Body of pancreas (tissue), 4 donors: ENCODE data around the gene AANAT. TPM values are rescaled to one million over a fixed set of nuclear protein-coding genes. Genes with fewer than 3 reads are reported as not detected.
A peak's percentile ranks its signal among the peaks of the same experiment; 100 is the strongest.

Source experiments
- ATAC-seq: fragments of 150-250 bp; one replicate; pipeline ENCODE4 v1.9.1; 2016
- DNase-seq, 4 donors: peaks; one replicate each; pipeline ENCODE4 v3.0.0-alpha.2; 2019
- H3K27ac ChIP-seq, 4 donors: fragments of 200-600 bp; sonication (generic); 1 replicate in 3 of 4; 2 replicates in 1 of 4; pipeline versions ENCODE4 v1.5.1 to v1.6.1; 2016 to 2019; ENCODE audit warnings: mild to moderate bottlenecking in 1 of 4, mixed read lengths in 1 of 4, moderate library complexity in 1 of 4
- H3K27me3 ChIP-seq, 2 donors: fragments of 200-600 bp; sonication (generic); one replicate each; pipeline ENCODE4 v1.6.0; 2016; ENCODE audit warnings: mild to moderate bottlenecking in 1 of 2
- H3K36me3 ChIP-seq, 2 donors: fragments of 200-600 bp; sonication (generic); replicated peaks in 1 of 2; 2 replicates each; pipeline ENCODE4 v1.5.1; 2016; ENCODE audit warnings: low read depth in 2 of 2; ENCODE audit not compliant: insufficient read depth in 1 of 2
- H3K4me1 ChIP-seq: fragments of 200-600 bp; sonication (generic); one replicate; pipeline ENCODE4 v1.6.0; 2016
- H3K4me3 ChIP-seq, 2 donors: fragments of 200-600 bp; sonication (generic); 1 replicate in 1 of 2; 2 replicates in 1 of 2; pipeline ENCODE4 v1.5.1; 2016 to 2019
- H3K9me3 ChIP-seq, 3 donors: fragments of 200-600 bp; sonication (generic); 1 replicate in 2 of 3; 2 replicates in 1 of 3; pipeline ENCODE4 v1.5.1; 2016
- POLR2A ChIP-seq, 3 donors: fragments of 450-650 bp; IDR thresholded peaks; one replicate each; pipeline ENCODE4 v1.6.1; 2016; ENCODE audit warnings: antibody characterized with exemption in 3 of 3, mild to moderate bottlenecking in 2 of 3
- WGBS, 2 donors: methylation state at CpG; one replicate each; pipeline ENCODE4 v1.1.5; 2017; 5-methylcytosine and 5-hydroxymethylcytosine counted together
- intact Hi-C: fragments of 100-400 bp; cut with DNase I; formaldehyde crosslinking; loops from one replicate; pipeline ENCODE4 v1.15.1; 2023
- total RNA-seq, 2 donors: library from RNA; depleted of rRNA; stranded (reverse); fragments of >200 nt; gene quantifications; one replicate each; pipeline ENCODE4 v1.1.0, GENCODE V29; 2016
- TF ChIP-seq, protein P1 (sequence below), 7 experiments: fragments of 450-650 bp in 4 of 7; fragments of 200-600 bp in 3 of 7; sonication (generic) in 3 of 7; IDR thresholded peaks; one replicate each; pipeline ENCODE4 v1.5.1; 2016 to 2019; ENCODE audit warnings: antibody characterized with exemption in 7 of 7

Gene AANAT
- total RNA-seq, 2 donors from 2014 or later, result not detected

DNA sequence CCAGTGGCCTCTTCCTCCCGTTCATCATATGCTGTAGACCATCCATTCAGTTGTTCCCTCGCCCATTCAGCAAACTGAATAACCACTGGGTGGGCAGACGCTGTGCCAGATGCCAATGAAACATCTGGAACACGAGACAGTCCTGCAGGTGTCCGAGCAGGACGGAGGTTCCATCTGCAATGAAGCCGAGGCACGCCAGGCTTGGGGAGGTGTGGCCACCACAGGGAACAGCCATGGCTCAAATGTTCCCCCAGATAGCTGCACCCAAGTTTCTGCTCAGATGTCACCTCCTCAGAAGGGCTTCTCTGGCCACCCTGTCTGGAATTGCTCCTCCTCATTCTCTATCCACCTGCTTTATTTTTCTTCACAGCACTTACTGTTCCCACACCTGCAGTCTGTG lies 45.0 kb upstream of the AANAT start:
- Histone ChIP-seq H3K9me3 (no peaks in the 10 kb centered on the region), H3K4me3 (no peak overlapping the region), H3K27ac (no peak overlapping the region), H3K36me3 (no peaks in the 10 kb centered on the region), H3K27me3 (no peaks in the 10 kb centered on the region), H3K4me1 (peaks cover 22% of the 10 kb centered on the region)
- intact Hi-C loops, result no loop called here
- WGBS, 2 donors, result 95 to 98% methylated on average over 7 to 8 of the region's 8 CpGs
- ATAC-seq (no peak), DNase-seq (no peak)
- TF ChIP-seq, protein P1, sequence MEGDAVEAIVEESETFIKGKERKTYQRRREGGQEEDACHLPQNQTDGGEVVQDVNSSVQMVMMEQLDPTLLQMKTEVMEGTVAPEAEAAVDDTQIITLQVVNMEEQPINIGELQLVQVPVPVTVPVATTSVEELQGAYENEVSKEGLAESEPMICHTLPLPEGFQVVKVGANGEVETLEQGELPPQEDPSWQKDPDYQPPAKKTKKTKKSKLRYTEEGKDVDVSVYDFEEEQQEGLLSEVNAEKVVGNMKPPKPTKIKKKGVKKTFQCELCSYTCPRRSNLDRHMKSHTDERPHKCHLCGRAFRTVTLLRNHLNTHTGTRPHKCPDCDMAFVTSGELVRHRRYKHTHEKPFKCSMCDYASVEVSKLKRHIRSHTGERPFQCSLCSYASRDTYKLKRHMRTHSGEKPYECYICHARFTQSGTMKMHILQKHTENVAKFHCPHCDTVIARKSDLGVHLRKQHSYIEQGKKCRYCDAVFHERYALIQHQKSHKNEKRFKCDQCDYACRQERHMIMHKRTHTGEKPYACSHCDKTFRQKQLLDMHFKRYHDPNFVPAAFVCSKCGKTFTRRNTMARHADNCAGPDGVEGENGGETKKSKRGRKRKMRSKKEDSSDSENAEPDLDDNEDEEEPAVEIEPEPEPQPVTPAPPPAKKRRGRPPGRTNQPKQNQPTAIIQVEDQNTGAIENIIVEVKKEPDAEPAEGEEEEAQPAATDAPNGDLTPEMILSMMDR (IDR thresholded peaks at IDR 0.05), result no peak
- TF ChIP-seq POLR2A (IDR thresholded peaks at IDR 0.05), result no peak

DNA sequence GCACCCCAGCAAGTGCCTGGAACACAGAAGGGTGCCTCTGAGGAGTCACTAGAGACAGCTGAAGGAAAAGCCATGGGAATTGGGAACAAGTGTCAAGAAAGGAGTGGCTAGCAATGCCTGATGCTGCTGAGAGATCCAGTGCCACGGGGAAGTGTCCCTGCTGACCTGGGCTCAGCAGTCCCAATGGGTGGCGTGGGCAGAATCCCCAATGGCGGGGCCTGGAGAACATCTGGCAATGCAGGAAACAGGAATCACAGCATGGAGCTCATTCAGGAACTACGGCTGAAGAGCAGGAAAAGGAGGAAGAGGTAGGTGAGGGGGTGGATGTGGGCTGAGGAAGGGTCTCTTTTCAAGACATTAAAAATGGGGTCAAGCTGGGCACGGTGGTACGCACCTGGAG lies 44.5 kb upstream of the AANAT start:
- WGBS, 2 donors, result 88 to 91% methylated on average over 6 of the region's 6 CpGs

DNA sequence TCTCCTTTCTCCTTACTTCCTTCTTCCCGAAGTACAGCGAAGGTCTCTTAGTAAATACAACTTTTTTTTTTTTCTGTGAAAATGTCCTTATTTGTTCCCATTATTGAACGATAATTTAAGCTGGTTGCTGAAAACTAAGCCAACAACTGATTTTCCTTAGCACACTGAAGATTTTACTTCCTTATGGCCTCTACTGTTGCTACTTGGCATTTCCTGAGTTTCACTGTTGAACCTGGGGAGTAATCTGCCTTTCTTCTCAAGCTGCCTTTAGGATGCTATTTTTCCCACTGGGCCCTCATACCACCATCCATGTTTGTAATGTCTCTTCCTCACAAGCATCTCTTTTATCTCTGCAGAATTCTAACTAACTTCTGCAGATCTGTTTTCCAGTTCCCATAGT lies 40.5 kb upstream of the AANAT start:
- Histone ChIP-seq H3K36me3 (no peaks in the 10 kb centered on the region), H3K27ac (peak overlapping the region in 1 of 4 donors; percentile 21), H3K9me3 (no peaks in the 10 kb centered on the region), H3K4me3 (no peak overlapping the region), H3K27me3 (no peaks in the 10 kb centered on the region), H3K4me1 (peaks cover 4% of the 10 kb centered on the region)
- no peak for ATAC-seq
- 85 to 88% methylated on average over 3 of the region's 3 CpGs for WGBS, 2 donors
- TF ChIP-seq, protein P1 (IDR thresholded peaks at IDR 0.05), result no peak
- no peak for TF ChIP-seq POLR2A (IDR thresholded peaks at IDR 0.05)
- intact Hi-C loops, result no loop called here
- no peak for DNase-seq

More for the DNA sequence above, 44.5 kb upstream of the AANAT start:
- no peaks in the 10 kb centered on the region for H3K36me3 ChIP-seq
- intact Hi-C loops, result no loop called here
- no peaks in the 10 kb centered on the region for H3K9me3 ChIP-seq
- no peak for DNase-seq
- ATAC-seq, result no peak
- peaks cover 21% of the 10 kb centered on the region for H3K4me1 ChIP-seq
- H3K4me3 ChIP-seq, result no peak overlapping the region
- H3K27me3 ChIP-seq, result no peaks in the 10 kb centered on the region
- H3K27ac ChIP-seq, result no peak overlapping the region
- TF ChIP-seq, protein P1 (IDR thresholded peaks at IDR 0.05), result no peak
- TF ChIP-seq POLR2A (IDR thresholded peaks at IDR 0.05), result no peak

DNA sequence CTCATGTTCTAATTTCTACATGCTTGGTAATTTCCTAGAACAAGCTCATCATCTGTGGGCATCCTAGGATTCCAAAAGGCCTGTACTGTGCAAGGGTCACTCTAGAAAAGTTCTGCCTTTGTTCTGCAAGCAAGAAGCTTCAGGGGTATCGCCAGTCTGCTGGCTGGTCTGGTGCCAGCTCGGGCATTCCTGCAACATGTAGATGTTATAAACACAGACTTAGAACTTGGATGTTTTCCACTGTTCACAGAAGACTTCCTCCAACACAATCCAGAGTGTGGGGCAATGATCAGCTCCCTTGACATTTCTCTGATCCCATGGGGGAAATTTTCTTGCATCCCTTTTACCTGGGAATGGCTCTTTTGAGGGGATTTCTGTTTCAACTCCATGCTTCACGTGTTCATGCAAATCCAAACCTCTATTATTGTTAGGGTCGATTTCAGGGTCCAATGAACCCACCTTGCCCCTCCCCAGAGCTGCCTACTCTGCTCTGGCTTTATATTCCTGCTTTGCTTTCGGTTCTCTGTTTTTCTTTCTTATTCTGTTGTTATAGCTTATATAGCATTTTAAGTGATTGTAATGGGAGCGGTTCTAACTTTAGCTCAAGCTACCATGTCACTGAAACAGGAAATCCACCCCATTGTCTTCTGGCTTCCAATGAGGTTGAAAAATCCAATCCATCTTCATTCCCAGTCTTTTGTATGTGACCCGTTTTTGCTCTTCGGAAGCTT lies 39.7 kb upstream of the AANAT start:
- no peak for ATAC-seq
- Histone ChIP-seq H3K36me3 (no peaks in the 10 kb centered on the region), H3K27me3 (no peaks in the 10 kb centered on the region), H3K9me3 (no peaks in the 10 kb centered on the region), H3K4me1 (peaks cover 4% of the 10 kb centered on the region), H3K27ac (peak overlapping the region in 1 of 4 donors; percentile 21), H3K4me3 (no peak overlapping the region)
- TF ChIP-seq POLR2A (IDR thresholded peaks at IDR 0.05), result no peak
- TF ChIP-seq, protein P1 (IDR thresholded peaks at IDR 0.05), result no peak
- peak in 1 of 4 donors; percentile 29 for DNase-seq
- 76 to 82% methylated on average over 8 of the region's 8 CpGs for WGBS, 2 donors
- intact Hi-C loops, result no loop called here

DNA sequence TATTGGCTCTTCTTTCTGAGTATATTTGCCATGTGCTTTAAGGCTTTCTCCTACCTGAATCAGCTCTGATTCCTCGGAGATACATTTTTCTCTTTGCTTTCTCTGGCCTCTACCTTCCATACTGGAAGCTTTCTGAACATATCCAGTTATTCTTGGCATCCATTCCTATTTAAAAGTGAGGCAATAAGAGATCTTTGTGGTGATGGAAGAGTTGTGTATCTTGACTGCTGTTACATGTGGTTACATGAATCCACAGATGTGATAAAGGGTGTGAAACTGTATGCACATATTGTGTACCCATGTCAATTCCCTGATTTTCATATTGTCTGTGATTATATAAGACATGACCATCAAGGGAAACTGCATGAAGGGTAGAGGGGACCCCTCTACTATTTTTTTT lies 38.9 kb upstream of the AANAT start:
- WGBS, 2 donors, result 96 to 100% methylated on average over 1 of the region's 1 CpG
- no peak for ATAC-seq
- no peak for DNase-seq
- Histone ChIP-seq H3K4me3 (no peak overlapping the region), H3K27me3 (no peaks in the 10 kb centered on the region), H3K27ac (no peak overlapping the region), H3K36me3 (no peaks in the 10 kb centered on the region), H3K4me1 (peaks cover 4% of the 10 kb centered on the region), H3K9me3 (no peaks in the 10 kb centered on the region)
- TF ChIP-seq, protein P1 (IDR thresholded peaks at IDR 0.05), result no peak
- intact Hi-C loops, result no loop called here
